Type B pancreatic cell (in vitro differentiated cells): ENCODE data around the gene ZNF500. TPM values are rescaled to one million over a fixed set of nuclear protein-coding genes. Genes with fewer than 3 reads are reported as not detected.

Experiments used
- DNase-seq: peaks from one replicate; pipeline ENCODE4 v3.0.0; 2021; ENCODE audit warnings: mixed read lengths; ENCODE audit not compliant: unreplicated experiment; ENCODE audit errors: extremely low spot score
- H3K27ac Mint-ChIP-seq: 2 replicates; pipeline ENCODE4 v1.8.0; 2021; ENCODE audit warnings: mild to moderate bottlenecking, mixed read lengths
- H3K27me3 Mint-ChIP-seq: 2 replicates; pipeline ENCODE4 v1.8.0; 2021; ENCODE audit warnings: mixed read lengths
- H3K36me3 Mint-ChIP-seq: 2 replicates; pipeline ENCODE4 v1.8.0; 2021; ENCODE audit warnings: mixed read lengths
- H3K4me1 Mint-ChIP-seq: one replicate; pipeline ENCODE4 v1.8.0; 2021; ENCODE audit warnings: mixed read lengths; ENCODE audit not compliant: unreplicated experiment
- H3K4me3 Mint-ChIP-seq: 2 replicates; pipeline ENCODE4 v1.8.0; 2021; ENCODE audit warnings: mild to moderate bottlenecking, mixed read lengths
- H3K9me3 Mint-ChIP-seq: 2 replicates; pipeline ENCODE4 v1.8.0; 2021; ENCODE audit warnings: mixed read lengths
- CTCF ChIP-seq: fragments of 200-600 bp; sonication (generic); conservative IDR thresholded peaks from 2 replicates; pipeline ENCODE4 v1.5.0; 2021; ENCODE audit warnings: antibody characterized with exemption, mild to moderate bottlenecking
- total RNA-seq: library from RNA; stranded (reverse); gene quantifications from 2 replicates; pipeline ENCODE4 v1.2.1, GENCODE V29; 2021; ENCODE audit warnings: low replicate concordance

The ZNF500 gene
- total RNA-seq, 1 donor from 2014 or later: 21.0 TPM

- H3K36me3 Mint-ChIP-seq: no peaks in the 10 kb centered on the region
- no peak for TF ChIP-seq CTCF
- H3K27ac Mint-ChIP-seq: peak overlapping the region; percentile 94
- H3K9me3 Mint-ChIP-seq: no peaks in the 10 kb centered on the region
- H3K27me3 Mint-ChIP-seq: no peaks in the 10 kb centered on the region
- H3K4me3 Mint-ChIP-seq: peak overlapping the region; percentile 91
- H3K4me1 Mint-ChIP-seq: peaks cover 22% of the 10 kb centered on the region
- DNase-seq: no peak
These were observed 1.0 kb upstream of the ZNF500 start for GRCh38 chr16:4767872-4768548.

GRCh38 chr16:4765511-4766474, 1.2 kb downstream of the ZNF500 start:
- Mint-ChIP-seq H3K27me3 (no peaks in the 10 kb centered on the region), H3K36me3 (no peaks in the 10 kb centered on the region), H3K4me3 (peak overlapping the region; percentile 88), H3K4me1 (peaks cover 22% of the 10 kb centered on the region), H3K27ac (peak overlapping the region; percentile 79), H3K9me3 (no peaks in the 10 kb centered on the region)
- no peak for DNase-seq
- no peak for TF ChIP-seq CTCF

DNA sequence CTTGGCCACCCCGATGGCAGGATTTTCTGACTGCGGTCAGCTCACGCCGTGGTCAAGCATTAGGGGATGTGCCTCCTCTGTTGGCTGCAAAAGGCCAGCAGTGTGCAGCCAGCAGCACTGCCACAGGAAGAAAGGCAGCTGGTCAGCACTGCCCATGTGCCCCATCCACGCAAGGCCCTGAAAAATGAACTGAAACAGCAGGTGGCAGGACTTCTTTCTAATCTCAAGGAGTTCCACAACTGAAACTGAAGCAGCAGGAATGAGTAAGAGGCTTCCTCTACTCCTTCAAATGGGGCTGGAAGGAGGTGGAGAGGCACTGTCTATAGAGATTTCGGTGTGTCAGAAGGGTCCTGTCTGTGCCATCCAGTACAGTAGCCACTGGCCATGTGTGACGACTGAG, 3.2 kb downstream of the ZNF500 start:
- Mint-ChIP-seq H3K4me1 (peaks cover 16% of the 10 kb centered on the region), H3K27me3 (no peaks in the 10 kb centered on the region), H3K4me3 (no peak overlapping the region), H3K36me3 (peaks cover 4% of the 10 kb centered on the region), H3K9me3 (no peaks in the 10 kb centered on the region), H3K27ac (no peak overlapping the region)
- no peak for TF ChIP-seq CTCF
- no peak for DNase-seq

DNA sequence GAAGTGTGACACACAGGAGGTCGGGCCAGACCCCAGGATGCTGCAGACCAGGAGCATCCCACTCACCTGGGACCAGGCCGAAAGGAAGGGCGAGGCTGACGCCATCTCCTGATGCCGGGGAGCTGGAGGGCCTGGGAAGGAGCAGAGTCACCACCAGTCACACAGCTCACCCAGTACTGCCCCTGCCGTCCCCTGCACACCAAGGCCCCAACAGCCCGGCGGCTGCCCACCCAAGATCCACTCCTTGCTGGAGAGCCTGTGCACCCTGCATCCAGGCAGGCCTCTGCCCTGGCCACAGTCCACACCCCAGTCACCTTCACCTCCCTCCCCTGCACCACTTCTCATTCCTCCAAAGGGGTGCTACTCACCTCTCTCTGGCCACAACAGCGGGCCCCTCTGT, 4.8 kb downstream of the ZNF500 start:
- H3K27me3 Mint-ChIP-seq: no peaks in the 10 kb centered on the region
- H3K36me3 Mint-ChIP-seq: peaks cover 9% of the 10 kb centered on the region
- no peaks in the 10 kb centered on the region for H3K9me3 Mint-ChIP-seq
- DNase-seq: no peak
- peaks cover 9% of the 10 kb centered on the region for H3K4me1 Mint-ChIP-seq
- H3K4me3 Mint-ChIP-seq: no peak overlapping the region
- H3K27ac Mint-ChIP-seq: no peak overlapping the region
- no peak for TF ChIP-seq CTCF

- DNase-seq: no peak
- peaks cover 20% of the 10 kb centered on the region for H3K36me3 Mint-ChIP-seq
- H3K9me3 Mint-ChIP-seq: no peaks in the 10 kb centered on the region
- H3K27me3 Mint-ChIP-seq: no peaks in the 10 kb centered on the region
- no peak overlapping the region for H3K4me3 Mint-ChIP-seq
- TF ChIP-seq CTCF: no peak
- H3K27ac Mint-ChIP-seq: no peak overlapping the region
- no peaks in the 10 kb centered on the region for H3K4me1 Mint-ChIP-seq
These were observed 6.6 kb downstream of the ZNF500 start for GRCh38 chr16:4760221-4760910.
